ENCODE results near the gene MRPL10.

Gene MRPL10

DNA sequence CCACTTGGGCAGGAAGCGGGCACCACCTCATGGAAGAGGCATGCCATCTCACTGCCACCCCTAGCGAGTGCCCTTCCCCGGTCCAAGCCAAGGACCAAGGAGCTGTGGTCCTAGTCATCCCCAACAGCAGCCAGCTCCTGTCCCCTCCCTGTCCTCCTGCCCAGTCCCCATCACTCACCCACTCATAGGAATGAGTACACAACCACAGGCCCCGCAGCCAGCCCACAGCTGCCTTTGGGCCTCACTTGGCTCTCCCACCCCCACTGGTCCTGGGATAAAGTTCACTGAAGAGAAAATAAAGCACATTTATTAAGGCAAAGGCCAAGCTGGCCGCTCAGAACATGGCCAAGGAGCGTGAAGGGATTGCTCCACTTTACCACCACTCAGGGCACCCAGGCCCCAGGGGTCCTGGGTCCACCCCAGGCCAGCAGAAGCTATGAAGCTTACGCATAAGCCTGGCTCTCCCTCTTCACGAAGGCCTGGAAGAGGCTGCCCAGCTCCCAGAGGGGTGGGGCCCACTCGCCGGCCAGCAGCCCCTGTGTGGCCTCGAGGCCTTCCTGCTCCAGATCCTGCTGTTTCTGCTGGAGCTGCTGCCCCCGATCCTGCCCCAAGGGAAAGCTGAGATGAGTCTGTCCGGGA lies 6.2 kb upstream of the MRPL10 start:
- H2BK12ac ChIP-seq (ENCODE audit: low read length): no peak overlapping the region
- no CpG with 5 or more reads among the region's 13 CpGs for WGBS, 2 donors (ENCODE audit: extremely low coverage in 2 of 2, insufficient read length in 2 of 2, insufficient replicate concordance in 1 of 2)
- no peak overlapping the region for H3K14ac ChIP-seq (ENCODE audit: low read length)
- peaks cover 6 to 9% of the 10 kb centered on the region in 2 donors for H3K4me1 ChIP-seq (ENCODE audit: control insufficient read depth in 2 of 2, insufficient read depth in 1 of 2, low read depth in 1 of 2, low read length in 2 of 2)
- H3K27ac ChIP-seq (replicated peaks; ENCODE audit: low read length): no peak overlapping the region
- peaks cover 11% of the 10 kb centered on the region for H3K79me1 ChIP-seq (ENCODE audit: low read depth, low read length)
- no peak overlapping the region for H2AK5ac ChIP-seq (ENCODE audit: low read depth, low read length)
- no peak overlapping the region for H2BK120ac ChIP-seq (ENCODE audit: low read depth, low read length)
- no peak overlapping the region for H3K4me3 ChIP-seq (ENCODE audit: low read length in 2 of 2)
- no peak overlapping the region for H2BK15ac ChIP-seq (ENCODE audit: low read length)
- H3K23ac ChIP-seq (ENCODE audit: low read depth, low read length, poor library complexity): no peak overlapping the region
- no peak overlapping the region for H2BK5ac ChIP-seq (ENCODE audit: low read length)
- H3K4me2 ChIP-seq (ENCODE audit: insufficient read depth, low read length, poor library complexity, severe bottlenecking): no peak overlapping the region
- no peaks in the 10 kb centered on the region for H3K9me3 ChIP-seq (replicated peaks in 1 of 2; ENCODE audit: control insufficient read depth in 2 of 2, insufficient read depth in 1 of 2, low read depth in 1 of 2, low read length in 2 of 2)
- no peaks in the 10 kb centered on the region for H3K27me3 ChIP-seq (ENCODE audit: control insufficient read depth in 3 of 3, insufficient read depth in 3 of 3, low read depth in 1 of 3, low read length in 3 of 3)
- H3K4ac ChIP-seq (ENCODE audit: low read length): no peak overlapping the region
- H3K36me3 ChIP-seq (replicated peaks in 1 of 2; ENCODE audit: control insufficient read depth in 2 of 2, insufficient read depth in 2 of 2, low read length in 2 of 2): peaks cover 13 to 26% of the 10 kb centered on the region in 2 donors
- no peak overlapping the region for H4K91ac ChIP-seq (ENCODE audit: low read depth, low read length, poor library complexity)
- no peak for DNase-seq (ENCODE audit: low spot score)
- H3K18ac ChIP-seq (ENCODE audit: low read length): no peak overlapping the region
- H2AFZ ChIP-seq (ENCODE audit: low read length): no peak overlapping the region
- H4K8ac ChIP-seq (ENCODE audit: low read depth, low read length): no peak overlapping the region
- no peak overlapping the region for H3K9ac ChIP-seq (ENCODE audit: low read depth, low read length, poor library complexity)

GRCh38 chr17:47836601-47837000 lies 5.3 kb upstream of the MRPL10 start:
- no peak overlapping the region for H3K27ac ChIP-seq (replicated peaks; ENCODE audit: low read length)
- no peak overlapping the region for H4K91ac ChIP-seq (ENCODE audit: low read depth, low read length, poor library complexity)
- H3K4ac ChIP-seq (ENCODE audit: low read length): no peak overlapping the region
- no peaks in the 10 kb centered on the region for H3K27me3 ChIP-seq (ENCODE audit: control insufficient read depth in 3 of 3, insufficient read depth in 3 of 3, low read depth in 1 of 3, low read length in 3 of 3)
- no peak overlapping the region for H2BK12ac ChIP-seq (ENCODE audit: low read length)
- no peak overlapping the region for H2BK15ac ChIP-seq (ENCODE audit: low read length)
- no peak overlapping the region for H3K4me2 ChIP-seq (ENCODE audit: insufficient read depth, low read length, poor library complexity, severe bottlenecking)
- peaks cover 8 to 13% of the 10 kb centered on the region in 2 donors for H3K4me1 ChIP-seq (ENCODE audit: control insufficient read depth in 2 of 2, insufficient read depth in 1 of 2, low read depth in 1 of 2, low read length in 2 of 2)
- no peak overlapping the region for H3K9ac ChIP-seq (ENCODE audit: low read depth, low read length, poor library complexity)
- H4K8ac ChIP-seq (ENCODE audit: low read depth, low read length): no peak overlapping the region
- WGBS, 2 donors (ENCODE audit: extremely low coverage in 2 of 2, insufficient read length in 2 of 2, insufficient replicate concordance in 1 of 2): no CpG with 5 or more reads among the region's 6 CpGs
- H3K14ac ChIP-seq (ENCODE audit: low read length): no peak overlapping the region
- H2AFZ ChIP-seq (ENCODE audit: low read length): no peak overlapping the region
- H3K23ac ChIP-seq (ENCODE audit: low read depth, low read length, poor library complexity): no peak overlapping the region
- H2AK5ac ChIP-seq (ENCODE audit: low read depth, low read length): no peak overlapping the region
- H3K9me3 ChIP-seq (replicated peaks in 1 of 2; ENCODE audit: control insufficient read depth in 2 of 2, insufficient read depth in 1 of 2, low read depth in 1 of 2, low read length in 2 of 2): no peaks in the 10 kb centered on the region
- no peak overlapping the region for H3K4me3 ChIP-seq (ENCODE audit: low read length in 2 of 2)
- no peak overlapping the region for H2BK5ac ChIP-seq (ENCODE audit: low read length)
- H3K79me1 ChIP-seq (ENCODE audit: low read depth, low read length): peaks cover 11% of the 10 kb centered on the region
- no peak for DNase-seq (ENCODE audit: low spot score)
- H3K36me3 ChIP-seq (replicated peaks in 1 of 2; ENCODE audit: control insufficient read depth in 2 of 2, insufficient read depth in 2 of 2, low read length in 2 of 2): peaks cover 13 to 26% of the 10 kb centered on the region in 2 donors
- no peak overlapping the region for H3K18ac ChIP-seq (ENCODE audit: low read length)
- no peak overlapping the region for H2BK120ac ChIP-seq (ENCODE audit: low read depth, low read length)

GRCh38 chr17:47834756-47835155 lies 3.4 kb upstream of the MRPL10 start:
- Histone ChIP-seq H3K4me1 (ENCODE audit: control insufficient read depth in 2 of 2, insufficient read depth in 1 of 2, low read depth in 1 of 2, low read length in 2 of 2) (peaks cover 5 to 7% of the 10 kb centered on the region in 2 donors), H3K4me2 (ENCODE audit: insufficient read depth, low read length, poor library complexity, severe bottlenecking) (no peak overlapping the region)
- WGBS, 2 donors (ENCODE audit: extremely low coverage in 2 of 2, insufficient read length in 2 of 2, insufficient replicate concordance in 1 of 2): no CpG with 5 or more reads among the region's 5 CpGs

GRCh38 chr17:47831934-47832327 lies 590 bp upstream of the MRPL10 start:
- Histone ChIP-seq H4K91ac (ENCODE audit: low read depth, low read length, poor library complexity) (no peak overlapping the region), H3K9me3 (replicated peaks in 1 of 2; ENCODE audit: control insufficient read depth in 2 of 2, insufficient read depth in 1 of 2, low read depth in 1 of 2, low read length in 2 of 2) (no peaks in the 10 kb centered on the region), H2BK120ac (ENCODE audit: low read depth, low read length) (no peak overlapping the region), H3K79me1 (ENCODE audit: low read depth, low read length) (peaks cover 1% of the 10 kb centered on the region), H4K8ac (ENCODE audit: low read depth, low read length) (no peak overlapping the region), H3K27ac (replicated peaks; ENCODE audit: low read length) (no peak overlapping the region), H3K4ac (ENCODE audit: low read length) (no peak overlapping the region), H2BK15ac (ENCODE audit: low read length) (no peak overlapping the region), H3K4me2 (ENCODE audit: insufficient read depth, low read length, poor library complexity, severe bottlenecking) (peak overlapping the region; percentile 55), H3K27me3 (ENCODE audit: control insufficient read depth in 3 of 3, insufficient read depth in 3 of 3, low read depth in 1 of 3, low read length in 3 of 3) (no peaks in the 10 kb centered on the region), H3K9ac (ENCODE audit: low read depth, low read length, poor library complexity) (peak overlapping the region; percentile 72), H2AK5ac (ENCODE audit: low read depth, low read length) (no peak overlapping the region), H3K4me1 (ENCODE audit: control insufficient read depth in 2 of 2, insufficient read depth in 1 of 2, low read depth in 1 of 2, low read length in 2 of 2) (peaks cover 5% of the 10 kb centered on the region in 2 donors), H3K23ac (ENCODE audit: low read depth, low read length, poor library complexity) (no peak overlapping the region), H2BK5ac (ENCODE audit: low read length) (no peak overlapping the region), H2BK12ac (ENCODE audit: low read length) (no peak overlapping the region), H3K18ac (ENCODE audit: low read length) (no peak overlapping the region), H3K36me3 (replicated peaks in 1 of 2; ENCODE audit: control insufficient read depth in 2 of 2, insufficient read depth in 2 of 2, low read length in 2 of 2) (peaks cover 16 to 33% of the 10 kb centered on the region in 2 donors), H2AFZ (ENCODE audit: low read length) (peak overlapping the region; percentile 78), H3K4me3 (ENCODE audit: low read length in 2 of 2) (peak overlapping the region; percentile 31 to 59), H3K14ac (ENCODE audit: low read length) (no peak overlapping the region)
- no CpG with 5 or more reads among the region's 7 CpGs for WGBS, 2 donors (ENCODE audit: extremely low coverage in 2 of 2, insufficient read length in 2 of 2, insufficient replicate concordance in 1 of 2)
- no peak for DNase-seq (ENCODE audit: low spot score)

More at GRCh38 chr17:47834756-47835155, 3.4 kb upstream of the MRPL10 start:
- no peak overlapping the region for H4K91ac ChIP-seq (ENCODE audit: low read depth, low read length, poor library complexity)
- H3K79me1 ChIP-seq (ENCODE audit: low read depth, low read length): peaks cover 2% of the 10 kb centered on the region
- no peak for DNase-seq (ENCODE audit: low spot score)
- H2BK120ac ChIP-seq (ENCODE audit: low read depth, low read length): no peak overlapping the region
- H2BK5ac ChIP-seq (ENCODE audit: low read length): no peak overlapping the region
- H3K4me3 ChIP-seq (ENCODE audit: low read length in 2 of 2): no peak overlapping the region
- no peak overlapping the region for H2AK5ac ChIP-seq (ENCODE audit: low read depth, low read length)
- H2AFZ ChIP-seq (ENCODE audit: low read length): no peak overlapping the region
- H3K9me3 ChIP-seq (replicated peaks in 1 of 2; ENCODE audit: control insufficient read depth in 2 of 2, insufficient read depth in 1 of 2, low read depth in 1 of 2, low read length in 2 of 2): no peaks in the 10 kb centered on the region
- no peak overlapping the region for H3K18ac ChIP-seq (ENCODE audit: low read length)
- H3K27ac ChIP-seq (replicated peaks; ENCODE audit: low read length): no peak overlapping the region
- no peak overlapping the region for H3K23ac ChIP-seq (ENCODE audit: low read depth, low read length, poor library complexity)
- no peak overlapping the region for H3K4ac ChIP-seq (ENCODE audit: low read length)
- no peak overlapping the region for H2BK12ac ChIP-seq (ENCODE audit: low read length)
- peaks cover 13 to 26% of the 10 kb centered on the region in 2 donors for H3K36me3 ChIP-seq (replicated peaks in 1 of 2; ENCODE audit: control insufficient read depth in 2 of 2, insufficient read depth in 2 of 2, low read length in 2 of 2)
- H3K9ac ChIP-seq (ENCODE audit: low read depth, low read length, poor library complexity): no peak overlapping the region
- H3K14ac ChIP-seq (ENCODE audit: low read length): no peak overlapping the region
- H3K27me3 ChIP-seq (ENCODE audit: control insufficient read depth in 3 of 3, insufficient read depth in 3 of 3, low read depth in 1 of 3, low read length in 3 of 3): no peaks in the 10 kb centered on the region
- H2BK15ac ChIP-seq (ENCODE audit: low read length): no peak overlapping the region
- H4K8ac ChIP-seq (ENCODE audit: low read depth, low read length): no peak overlapping the region

Measured in neuronal stem cell (in vitro differentiated cells).